Heart right ventricle (tissue), 16 donors: ENCODE data around the gene KMO. TPM values are rescaled to one million over a fixed set of nuclear protein-coding genes. Genes with fewer than 3 reads are reported as not detected.

Experiments
- ATAC-seq, 8 donors: fragments of 200-7000 bp; cut with Tn5 transposase; one replicate each; pipeline ENCODE4 v1.9.1; 2020; ENCODE audit warnings: mild to moderate bottlenecking in 8 of 8, moderate library complexity in 8 of 8, moderate number of reproducible peaks in 1 of 8
- DNase-seq, 2 donors: peaks; one replicate each; pipeline ENCODE4 v3.0.0-alpha.2; 2020
- H3K27ac ChIP-seq, 10 donors: fragments of 200-600 bp; sonication (generic) in 2 of 10; one replicate each; pipeline versions ENCODE4 v1.5.0 to v1.8.0; 2020 to 2022; ENCODE audit warnings: mild to moderate bottlenecking in 3 of 10
- H3K27me3 ChIP-seq, 7 donors: fragments of 200-600 bp; one replicate each; pipeline ENCODE4 v1.8.0; 2021 to 2022; ENCODE audit warnings: mild to moderate bottlenecking in 2 of 7
- H3K36me3 ChIP-seq, 9 donors: fragments of 200-600 bp; sonication (generic) in 1 of 9; one replicate each; pipeline versions ENCODE4 v1.5.0 to v1.8.0; 2020 to 2022; ENCODE audit warnings: mild to moderate bottlenecking in 2 of 9
- H3K4me1 ChIP-seq, 9 donors: fragments of 200-600 bp; sonication (generic) in 1 of 9; one replicate each; pipeline versions ENCODE4 v1.5.0 to v1.8.0; 2020 to 2022; ENCODE audit warnings: mild to moderate bottlenecking in 4 of 9
- H3K4me3 ChIP-seq, 10 donors: fragments of 200-600 bp; sonication (generic) in 2 of 10; one replicate each; pipeline versions ENCODE4 v1.5.0 to v1.8.0; 2020 to 2022; ENCODE audit warnings: mild to moderate bottlenecking in 7 of 10, moderate library complexity in 2 of 10
- H3K9me3 ChIP-seq, 11 donors: fragments of 200-600 bp in 10 of 11; sonication (generic) in 2 of 11; one replicate each; pipeline versions ENCODE4 v1.5.0 to v1.8.0; 2013 to 2022; ENCODE audit warnings: mild to moderate bottlenecking in 2 of 11, control low read depth in 1 of 11, moderate library complexity in 1 of 11
- CTCF ChIP-seq, 9 donors: fragments of 200-600 bp; sonication (generic) in 2 of 9; IDR thresholded peaks; one replicate each; pipeline versions ENCODE4 v1.5.0 to v1.8.0; 2021 to 2022; ENCODE audit warnings: antibody characterized with exemption in 9 of 9, mild to moderate bottlenecking in 5 of 9, moderate library complexity in 1 of 9
- WGBS, 2 donors: extraction: QIAGEN DNeasy Blood & Tissue Kit; methylation state at CpG; one replicate each; pipeline ENCODE4 v1.1.7; 2013; ENCODE audit warnings: inconsistent platforms in 1 of 2; 5-methylcytosine and 5-hydroxymethylcytosine counted together
- intact Hi-C, 10 donors: fragments of 100-400 bp; cut with DNase I; formaldehyde crosslinking; loops; one replicate each; pipeline versions ENCODE4 v1.11.1 to v1.14.2; 2022
- polyA plus RNA-seq, 2 donors: library from polyadenylated mRNA; stranded (reverse); fragments of 200-250 nt; gene quantifications; one replicate each; pipeline ENCODE4 v1.2.3, GENCODE V29; 2013
- total RNA-seq, 10 donors: library from RNA; stranded (reverse); fragmentation: NEBNext Ultra II Directional in 3 of 10; extraction: Animal tissue kit (Norgen Biotek cat#: 25700) in 3 of 10; gene quantifications; one replicate each; pipeline versions ENCODE4 v1.2.1 to v1.2.4, GENCODE V29; 2021 to 2023
- donor health status: Arrhythmogenic right ventricular cardiomyopathy.
- donor health status: ischemic (EF 13 %, LVEDD 7.1; RV severe dilation, severe dysfunction).
- donor health status: healthy with polysubstance abuse.
- donor health status: DM: no; HTN: yes; CAD: no.
- donor health status: DM: no; HTN: no; CAD: no.
- donor health status: ischemic (EF 25% LVEDD 6.9; RV normal size, moderate dysfunction).
- donor health status: ischemic (EF 25% LVEDD 5.7; RV mildly dilated, moderate dysfunction).
- donor health status: healthy.
- donor health status: DM: yes; HTN: yes; CAD: no.
- donor health status: Ischemic cardiomyopathy.
- donor health status: ischemic (EF 35%, LVEDD 5.7; RV mildly dilated, moderate dysfunction).
- donor health status: nonischemic (EF 11% LVEDD 7.7; RV severe dilation, severe dysfunction).
- donor health status: DM: yes; HTN: yes; CAD: no.
- donor health status: PGD.
- donor health status: ischemic (EF 29% LVEDD 5.4; RV normal size, mild dysfunction).
- donor health status: nonischemic (EF 23%, LVEDD 6.1; RV moderate dilation, normal function).

Gene KMO
- total and polyA plus RNA-seq, 12 donors = 0.05 to 1.4 (median 0.29) TPM; not detected in 4

- 74 to 98% methylated on average over 5 of the region's 5 CpGs for WGBS, 2 donors
- H3K4me1 ChIP-seq = no peaks in the 10 kb centered on the region
- DNase-seq = no peak
Measured at GRCh38 chr1:241591736-241592135, 59.6 kb downstream of the KMO start.

GRCh38 chr1:241592273-241592958, 60.2 kb downstream of the KMO start:
- 89 to 94% methylated on average over 3 of the region's 3 CpGs for WGBS, 2 donors
- DNase-seq = no peak
- Histone ChIP-seq H3K36me3 (peaks cover 0 to 16% (median 0%) of the 10 kb centered on the region in 9 donors), H3K4me3 (no peak overlapping the region), H3K27me3 (no peaks in the 10 kb centered on the region), H3K4me1 (no peaks in the 10 kb centered on the region), H3K27ac (no peak overlapping the region), H3K9me3 (no peaks in the 10 kb centered on the region)
- intact Hi-C loops = no loop called here
- no peak for TF ChIP-seq CTCF (IDR thresholded peaks at IDR 0.05)
- ATAC-seq = no peak

More at GRCh38 chr1:241591736-241592135, 59.6 kb downstream of the KMO start:
- intact Hi-C loops = no loop called here
- H3K36me3 ChIP-seq = peaks cover 0 to 16% (median 0%) of the 10 kb centered on the region in 9 donors
- no peak for TF ChIP-seq CTCF (IDR thresholded peaks at IDR 0.05)
- H3K27ac ChIP-seq = no peak overlapping the region
- ATAC-seq = no peak
- no peak overlapping the region for H3K4me3 ChIP-seq
- H3K27me3 ChIP-seq = no peaks in the 10 kb centered on the region
- no peaks in the 10 kb centered on the region for H3K9me3 ChIP-seq

- no peaks in the 10 kb centered on the region for H3K9me3 ChIP-seq
- intact Hi-C loops = no loop called here
- 91 to 95% methylated on average over 1 of the region's 1 CpG for WGBS, 2 donors
Measured at GRCh38 chr1:241593186-241593585, 61.0 kb downstream of the KMO start.

GRCh38 chr1:241596633-241597032, 64.5 kb downstream of the KMO start:
- intact Hi-C loops = no loop called here
- Histone ChIP-seq H3K4me1 (no peaks in the 10 kb centered on the region), H3K27me3 (no peaks in the 10 kb centered on the region), H3K36me3 (peaks cover 0 to 16% (median 0%) of the 10 kb centered on the region in 9 donors), H3K27ac (no peak overlapping the region), H3K9me3 (no peaks in the 10 kb centered on the region), H3K4me3 (no peak overlapping the region)
- TF ChIP-seq CTCF (IDR thresholded peaks at IDR 0.05) = no peak
- ATAC-seq (no peak), DNase-seq (no peak)
- 85 to 89% methylated on average over 6 of the region's 6 CpGs for WGBS, 2 donors

More at GRCh38 chr1:241593186-241593585, 61.0 kb downstream of the KMO start:
- Histone ChIP-seq H3K4me1 (no peaks in the 10 kb centered on the region), H3K36me3 (peaks cover 0 to 16% (median 0%) of the 10 kb centered on the region in 9 donors), H3K27me3 (no peaks in the 10 kb centered on the region), H3K4me3 (no peak overlapping the region), H3K27ac (no peak overlapping the region)
- DNase-seq (no peak), ATAC-seq (no peak)
- no peak for TF ChIP-seq CTCF (IDR thresholded peaks at IDR 0.05)
